Right forelimb (tissue), 1 donor: ENCODE data around the gene ST6GALNAC1.
"Not testable (repeated sequence)": the region's sequence is repeated elsewhere in the genome, so short reads cannot be mapped to it uniquely, and the experiment has no call there.

Source experiments
- DNase-seq: peaks from one replicate; pipeline ENCODE4 v3.0.0-alpha.2; 2018

ST6GALNAC1 gene

GRCh38 chr17:76611080-76611749 lies 32.3 kb downstream of the ST6GALNAC1 start:
- DNase-seq, result not testable (repeated sequence)

GRCh38 chr17:76606685-76607084 lies 36.9 kb downstream of the ST6GALNAC1 start:
- DNase-seq, result not testable (repeated sequence)

GRCh38 chr17:76601065-76601464 lies 42.5 kb downstream of the ST6GALNAC1 start:
- no peak for DNase-seq

GRCh38 chr17:76599694-76600460 lies 43.7 kb downstream of the ST6GALNAC1 start:
- no peak for DNase-seq

GRCh38 chr17:76598004-76598439 lies 45.5 kb downstream of the ST6GALNAC1 start:
- DNase-seq, result no peak

- DNase-seq, result no peak
Observed at GRCh38 chr17:76597156-76598003, 46.2 kb downstream of the ST6GALNAC1 start.

- DNase-seq, result no peak
Observed at GRCh38 chr17:76594690-76595089, 48.9 kb downstream of the ST6GALNAC1 start.

GRCh38 chr17:76593959-76594358 lies 49.6 kb downstream of the ST6GALNAC1 start:
- no peak for DNase-seq

GRCh38 chr17:76593384-76593826 lies 50.2 kb downstream of the ST6GALNAC1 start:
- no peak for DNase-seq

GRCh38 chr17:76588182-76588581 lies 55.4 kb downstream of the ST6GALNAC1 start:
- no peak for DNase-seq

GRCh38 chr17:76586741-76587487 lies 56.6 kb downstream of the ST6GALNAC1 start:
- DNase-seq, result no peak

- peak; percentile 60 for DNase-seq
Observed at GRCh38 chr17:76585649-76586593, 57.6 kb downstream of the ST6GALNAC1 start, which contains the start of gene ST6GALNAC2. ST6GALNAC2 (minus strand) TSS chr17:76585860; CDS start chr17:76585808, 52 bp downstream.

GRCh38 chr17:76585033-76585648 lies 58.4 kb downstream of the ST6GALNAC1 start:
- DNase-seq, result peak; percentile 52

GRCh38 chr17:76584427-76585032 lies 59.0 kb downstream of the ST6GALNAC1 start:
- DNase-seq, result no peak

GRCh38 chr17:76582660-76583059 lies 60.9 kb downstream of the ST6GALNAC1 start:
- no peak for DNase-seq

- no peak for DNase-seq
Observed at GRCh38 chr17:76581515-76581914, 62.0 kb downstream of the ST6GALNAC1 start.

GRCh38 chr17:76579281-76579680 lies 64.3 kb downstream of the ST6GALNAC1 start:
- DNase-seq, result no peak

GRCh38 chr17:76578376-76578775 lies 65.2 kb downstream of the ST6GALNAC1 start:
- no peak for DNase-seq

GRCh38 chr17:76577876-76578275 lies 65.7 kb downstream of the ST6GALNAC1 start:
- DNase-seq, result no peak

GRCh38 chr17:76576189-76576588 lies 67.4 kb downstream of the ST6GALNAC1 start:
- DNase-seq, result no peak
